Measurements from ENCODE around the gene NKAIN2.

Gene NKAIN2

DNA sequence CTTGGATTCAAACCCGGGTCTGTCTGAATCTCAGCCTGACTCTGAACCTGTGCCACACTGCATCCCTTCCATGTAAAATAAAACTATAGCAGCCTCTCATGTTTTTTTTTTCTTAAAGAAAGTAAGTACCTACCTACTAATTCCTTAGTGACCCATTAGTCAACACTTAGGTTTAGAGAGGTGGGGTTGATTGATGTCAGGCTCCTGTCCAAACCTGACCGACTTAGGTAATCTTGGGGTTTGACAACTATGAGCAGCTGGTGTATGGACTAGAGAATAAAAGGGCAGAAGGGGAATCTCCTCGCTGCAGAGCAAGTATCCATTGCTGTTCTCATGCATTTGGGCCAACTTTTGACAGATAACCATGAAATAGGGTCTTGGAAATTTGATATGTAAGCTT, 6.5 kb downstream of the NKAIN2 start:
- DNase-seq, result no peak

DNA sequence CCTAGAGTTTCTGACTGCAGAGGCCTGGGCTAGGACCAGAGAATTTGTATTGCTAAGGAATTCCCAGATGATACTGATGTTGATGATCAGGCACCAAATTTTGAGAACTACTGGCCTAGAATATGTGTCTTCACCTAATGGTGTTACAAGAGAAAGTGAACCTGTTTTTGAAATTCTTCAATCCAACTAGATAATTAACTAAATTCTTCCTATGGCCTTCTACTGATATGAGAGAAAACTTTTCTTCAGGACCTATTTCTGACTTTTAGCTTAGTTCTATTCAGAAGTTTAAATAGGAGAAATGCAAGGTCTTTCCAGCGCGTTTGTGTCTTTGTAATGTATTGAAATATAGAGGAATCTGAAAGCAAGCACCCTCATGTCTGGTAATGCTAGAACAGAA, 7.3 kb downstream of the NKAIN2 start:
- DNase-seq, result no peak

DNA sequence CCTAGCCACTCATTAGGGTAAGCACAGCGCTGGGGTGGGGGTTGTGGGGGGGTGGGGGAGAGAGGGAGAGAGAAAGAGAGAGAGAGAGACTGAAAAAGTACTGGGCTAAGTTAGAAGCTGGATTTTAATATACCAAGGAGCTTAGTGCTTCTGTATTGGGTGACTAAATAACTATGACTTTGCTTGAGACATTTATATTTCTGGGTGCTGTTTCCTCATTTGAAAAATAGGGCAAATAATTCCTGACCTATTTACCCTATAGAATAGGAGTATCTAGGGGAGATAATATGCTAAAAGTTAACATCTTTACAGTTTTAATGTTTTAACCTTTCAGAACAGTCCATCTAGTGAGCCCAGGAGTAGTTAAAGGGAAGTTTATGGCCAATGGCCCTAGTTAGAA, 7.7 kb downstream of the NKAIN2 start:
- DNase-seq, result no peak

DNA sequence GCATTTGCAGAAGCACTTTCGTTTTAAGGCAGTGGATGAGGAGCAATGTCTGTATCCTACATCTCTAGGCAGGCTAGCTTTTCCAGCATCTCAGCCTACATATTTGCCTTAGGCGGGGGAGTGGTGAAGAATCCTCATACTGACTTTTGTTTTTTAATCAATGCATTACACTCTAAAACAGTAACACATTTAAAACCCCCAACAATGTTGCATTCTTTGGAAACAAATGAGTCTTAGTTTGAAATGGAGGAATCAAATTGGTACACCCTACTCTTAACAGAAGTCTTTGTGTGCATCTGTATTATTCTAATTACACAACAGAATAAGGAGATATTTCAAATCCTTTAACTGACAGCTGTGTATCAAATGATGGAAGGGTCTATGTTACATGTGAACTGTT, 9.0 kb downstream of the NKAIN2 start:
- DNase-seq, result no peak

DNA sequence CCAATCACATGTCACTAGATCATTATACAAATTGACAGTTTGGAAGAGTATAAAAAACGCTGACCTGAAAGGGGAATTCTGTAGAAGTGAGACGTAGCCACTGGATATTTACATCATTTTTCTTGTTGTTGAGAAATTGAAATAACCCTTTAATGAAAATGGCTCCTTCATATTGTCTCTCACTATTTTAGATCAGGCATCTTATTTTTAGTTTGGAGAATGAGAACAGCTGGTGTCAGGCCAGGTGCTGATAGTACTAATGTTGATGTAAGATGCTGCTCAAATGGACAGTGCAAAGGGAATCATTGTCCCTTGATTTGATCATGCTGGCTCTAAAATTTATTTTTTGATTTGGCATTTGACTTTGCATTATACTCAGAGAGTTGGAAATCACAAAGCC, 17.4 kb downstream of the NKAIN2 start:
- DNase-seq, result no peak

DNA sequence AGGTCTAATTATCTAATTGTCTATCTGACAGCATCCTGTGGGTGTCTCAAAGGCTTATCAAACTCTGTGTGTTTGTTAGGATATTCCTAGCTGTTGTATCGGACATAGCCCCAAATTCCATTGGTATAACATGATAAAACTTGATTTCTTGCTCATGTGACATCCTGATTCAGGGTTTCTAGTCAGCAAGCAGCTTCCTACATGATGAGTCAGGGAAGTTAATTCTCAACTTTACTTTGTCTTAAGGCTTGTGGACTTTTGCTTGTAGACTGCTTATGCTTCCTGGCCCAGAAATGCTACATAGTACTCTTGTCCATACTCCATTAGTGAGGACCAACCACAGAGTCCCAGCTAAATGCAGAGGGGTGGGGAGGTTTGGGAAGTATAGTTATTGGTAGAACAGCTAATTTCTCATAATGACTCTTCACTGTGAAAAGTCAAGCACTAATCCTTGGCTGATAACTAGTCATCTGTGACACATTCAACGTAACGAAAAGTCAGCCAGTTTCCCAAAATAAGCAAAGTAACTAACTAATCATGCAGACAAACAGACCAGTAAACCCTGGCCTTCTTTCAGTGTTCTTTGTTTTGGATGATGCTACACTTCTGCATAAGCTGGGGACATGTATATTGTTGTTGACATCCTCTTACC, 25.8 kb downstream of the NKAIN2 start:
- DNase-seq, result no peak

DNA sequence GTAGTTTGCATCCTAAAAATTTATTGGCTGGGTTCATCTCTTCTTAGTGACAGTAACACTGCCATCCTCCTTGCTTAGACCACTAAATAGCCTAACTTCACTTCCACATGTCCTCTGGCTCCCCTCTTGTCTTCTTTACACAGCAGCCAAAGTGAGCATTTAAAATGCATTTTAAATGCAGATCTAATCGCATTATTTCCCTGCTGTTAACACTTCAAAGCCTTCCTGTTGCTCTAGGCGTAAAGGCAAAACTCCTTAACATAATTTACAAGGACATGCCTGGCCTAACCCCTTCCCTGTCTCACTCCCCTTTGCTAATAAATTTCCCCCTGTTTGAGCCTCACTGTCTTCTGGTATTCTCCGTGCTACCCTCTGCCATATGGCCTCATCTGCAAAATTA, 26.5 kb downstream of the NKAIN2 start:
- DNase-seq, result no peak

DNA sequence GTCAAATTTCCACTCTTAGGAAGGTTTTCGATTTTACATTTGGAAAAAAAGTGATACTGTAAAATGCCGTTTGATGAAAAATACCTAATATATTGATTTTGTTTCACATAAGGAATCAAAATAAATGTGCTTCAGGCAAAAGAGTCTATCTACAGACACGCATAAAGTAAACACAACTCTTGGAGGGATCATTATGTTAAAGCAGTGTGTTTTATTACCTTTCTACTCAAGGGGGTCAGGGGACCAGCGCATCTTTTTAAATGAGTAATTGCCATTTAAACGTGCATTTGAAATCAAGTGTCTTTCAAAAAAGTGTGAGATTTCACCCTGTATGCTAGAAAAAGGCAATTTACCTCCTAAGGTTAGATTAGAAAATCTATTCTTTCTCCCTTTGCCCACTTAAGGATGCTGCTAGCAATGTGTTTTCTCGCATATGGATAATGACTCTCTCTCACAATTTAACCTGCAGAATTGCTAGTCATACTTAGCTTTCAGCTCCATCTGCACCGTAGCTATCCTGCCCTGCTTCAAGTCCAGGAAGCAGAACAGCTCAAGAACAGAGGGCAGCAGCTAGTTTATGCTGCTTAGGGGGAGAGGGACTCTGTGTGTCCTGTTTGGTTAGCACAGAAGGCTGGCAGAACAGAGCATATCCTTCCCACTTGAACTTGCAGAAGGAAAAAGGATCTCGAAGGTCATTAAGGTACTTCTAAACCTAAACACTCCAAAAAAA, 35.0 kb downstream of the NKAIN2 start:
- DNase-seq, result no peak

DNA sequence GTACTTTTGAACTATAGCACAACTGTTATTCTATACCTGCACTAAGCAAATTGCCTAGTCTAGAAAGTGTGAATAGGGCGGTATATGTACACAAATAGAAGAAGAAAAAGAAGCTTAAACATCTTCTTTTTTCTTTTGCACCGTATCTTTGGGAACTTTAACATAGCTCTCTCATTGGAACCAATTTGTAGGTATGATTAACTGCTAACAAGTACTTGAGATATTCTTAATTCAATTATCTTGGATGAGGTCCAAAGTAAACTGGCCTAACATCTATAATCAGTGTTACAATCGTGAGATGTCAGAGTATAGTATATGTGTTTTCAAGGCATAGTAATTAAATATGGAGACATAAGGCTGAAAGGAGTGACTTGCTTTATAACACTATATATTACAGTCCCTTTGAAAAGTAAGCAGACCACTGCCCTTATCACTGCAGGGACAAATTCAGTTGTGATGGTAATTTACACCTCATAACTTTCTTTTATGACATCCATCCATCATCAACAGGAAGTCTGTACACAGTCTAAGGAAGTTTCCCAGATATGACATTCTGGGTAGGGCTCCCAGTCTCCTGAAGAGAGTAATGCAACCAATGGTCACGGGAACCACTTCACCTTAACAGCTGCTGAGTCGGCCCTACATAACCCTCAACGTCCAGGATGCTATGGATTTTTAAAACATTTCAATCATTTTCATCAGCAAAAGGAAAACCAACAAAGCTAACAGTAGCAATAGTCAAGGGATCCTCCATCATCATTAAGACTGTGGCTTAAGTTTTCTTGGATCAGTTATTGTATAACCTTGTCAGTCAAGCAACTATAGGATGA, 37.6 kb downstream of the NKAIN2 start:
- DNase-seq, result peak; percentile 94

DNA sequence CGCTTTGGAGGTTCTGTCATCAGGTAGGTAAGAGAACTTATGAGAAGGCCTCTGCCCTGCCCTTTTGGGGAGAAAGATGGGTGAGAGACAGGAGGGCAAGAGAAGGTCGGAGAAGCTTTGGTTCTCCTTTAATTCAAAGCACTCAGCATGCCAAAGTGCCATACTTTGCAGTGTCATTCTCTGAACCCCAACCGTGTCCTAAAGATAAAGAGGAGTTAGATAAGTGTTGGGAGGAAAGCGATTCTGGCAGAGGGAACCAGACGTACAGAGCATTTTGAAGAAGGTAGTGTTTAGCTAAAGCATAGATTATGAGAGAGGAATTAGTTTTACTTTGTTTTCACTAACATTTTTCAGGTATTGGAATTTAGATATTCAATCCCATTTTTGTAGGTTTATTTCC, 40.3 kb downstream of the NKAIN2 start:
- no peak for DNase-seq

DNA sequence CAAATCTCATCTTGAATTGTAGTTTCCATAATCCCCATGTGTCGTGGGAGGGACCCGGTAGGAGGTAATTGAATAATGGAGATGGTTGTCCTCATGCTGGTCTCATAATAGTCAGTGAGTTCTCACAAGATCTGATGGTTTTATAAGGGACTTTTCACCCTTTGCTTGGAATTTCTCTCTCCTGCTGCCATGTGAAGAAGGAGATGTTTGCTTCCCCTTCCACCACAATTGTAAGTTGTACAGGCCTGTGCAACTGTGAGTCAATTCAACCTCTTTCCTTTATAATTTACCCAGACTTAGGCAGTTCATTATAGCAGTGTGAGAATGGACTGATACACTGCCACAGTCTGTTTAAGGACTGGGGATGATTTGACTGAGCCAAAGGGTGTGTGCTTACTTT, 44.7 kb downstream of the NKAIN2 start:
- no peak for DNase-seq

DNA sequence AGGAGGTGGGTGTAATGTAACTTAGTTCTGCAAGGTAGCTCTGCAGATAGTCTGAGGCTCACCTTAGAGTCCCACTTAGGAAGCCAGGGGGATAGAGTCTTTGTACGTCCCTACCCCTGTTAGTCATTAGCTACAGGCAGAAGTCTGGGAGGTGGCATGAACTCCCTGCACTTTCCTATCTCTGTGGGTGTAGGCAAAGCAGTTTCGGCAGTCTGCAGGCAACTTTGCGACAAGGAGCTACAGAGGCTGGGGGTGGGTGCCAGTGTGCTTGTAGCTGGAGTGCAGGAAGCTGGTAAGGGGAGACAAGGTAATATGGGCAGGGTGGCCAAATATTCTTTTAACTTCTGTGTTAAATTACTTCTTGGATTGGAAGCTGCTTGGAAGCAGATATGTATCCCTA, 45.7 kb downstream of the NKAIN2 start:
- no peak for DNase-seq

DNA sequence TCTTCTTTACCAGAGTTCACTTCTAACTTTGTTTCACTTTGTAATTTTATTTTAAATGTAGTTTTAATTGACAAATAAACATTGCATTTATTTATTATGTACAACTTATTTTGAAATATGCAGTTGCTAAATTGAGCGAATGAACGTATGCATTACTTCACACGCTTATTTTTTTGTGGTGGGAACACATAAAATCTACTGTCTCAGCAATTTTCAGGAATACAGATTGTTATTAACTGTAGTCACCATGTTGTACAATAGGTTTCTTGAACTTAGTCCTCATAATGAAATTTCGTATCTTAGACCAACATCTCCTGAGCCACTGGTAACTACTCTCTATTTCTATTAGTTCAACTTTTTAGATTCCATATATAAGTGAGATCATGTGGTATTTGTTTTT, 46.9 kb downstream of the NKAIN2 start:
- no peak for DNase-seq

DNA sequence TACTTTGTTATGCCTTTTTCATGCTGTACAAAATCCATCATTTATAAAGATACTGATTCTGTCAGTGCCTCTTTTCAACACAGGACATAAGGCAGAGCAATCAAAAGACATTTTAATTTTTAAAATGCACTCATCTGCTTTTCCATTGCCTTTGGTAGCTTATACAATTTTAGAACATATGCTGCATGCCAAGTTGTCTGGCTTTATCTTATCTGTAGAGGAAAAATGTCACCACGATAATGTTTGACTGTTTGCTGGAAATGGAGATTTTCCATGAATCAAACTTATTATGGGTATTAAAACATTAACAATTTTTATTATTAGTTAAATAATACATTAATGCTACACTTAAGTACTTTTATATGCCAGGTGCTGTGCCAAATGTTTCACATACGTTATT, 50.5 kb downstream of the NKAIN2 start:
- DNase-seq, result no peak

DNA sequence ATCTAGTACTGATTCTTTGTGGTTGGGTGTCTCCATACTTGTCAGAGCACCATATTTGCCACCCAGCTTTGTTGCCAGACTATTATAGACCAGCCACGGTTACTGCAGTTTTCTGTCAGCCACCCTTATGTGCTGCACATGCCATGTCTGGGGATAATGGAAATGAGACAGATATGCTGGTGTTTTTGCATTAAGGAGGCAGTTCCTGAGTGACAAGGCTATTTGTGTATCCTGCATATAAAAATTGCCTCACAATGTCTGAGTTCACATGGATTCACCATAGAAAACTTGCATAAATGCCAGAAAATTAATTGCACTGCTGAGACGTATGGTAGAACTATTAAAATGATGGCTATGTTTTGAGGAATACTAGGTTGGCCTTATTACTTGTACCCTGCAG, 51.8 kb downstream of the NKAIN2 start:
- DNase-seq, result no peak

DNA sequence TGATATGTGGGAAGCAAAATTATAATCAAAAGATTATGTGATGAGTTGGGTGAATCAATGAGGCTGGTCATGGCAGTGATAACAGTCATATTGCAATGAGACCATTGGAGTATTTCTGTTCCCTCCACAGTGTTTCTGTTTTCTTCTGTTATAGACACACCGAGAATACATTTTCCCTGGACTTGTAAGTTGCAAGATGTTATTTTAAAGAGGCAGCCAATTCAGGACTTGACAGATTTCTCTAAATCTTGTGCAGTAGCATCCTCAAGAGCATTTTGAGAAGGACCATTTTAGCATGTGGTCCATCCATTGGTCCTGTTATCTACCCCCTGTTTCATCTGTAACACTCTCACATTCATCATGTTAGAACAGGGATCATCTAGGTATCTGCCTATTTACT, 55.6 kb downstream of the NKAIN2 start:
- no peak for DNase-seq

DNA sequence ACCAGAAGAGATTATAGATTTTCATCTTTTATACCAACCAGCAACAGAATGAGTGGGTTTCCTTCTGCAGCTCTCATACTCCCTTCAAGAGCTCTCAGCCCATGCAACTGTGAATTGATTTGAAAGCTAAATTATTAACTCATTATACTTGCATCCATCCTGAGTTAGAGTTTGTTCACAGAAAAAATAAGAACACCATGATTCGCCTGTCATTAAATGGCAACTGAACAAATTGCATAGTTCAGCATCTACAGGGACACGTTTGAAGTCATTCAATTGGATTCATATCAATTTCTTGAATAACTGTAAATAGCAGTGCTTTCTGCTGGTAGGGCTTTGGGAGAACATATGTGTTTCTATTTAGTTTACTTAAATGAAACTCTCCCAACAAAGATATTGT, 65.7 kb downstream of the NKAIN2 start:
- DNase-seq, result no peak

DNA sequence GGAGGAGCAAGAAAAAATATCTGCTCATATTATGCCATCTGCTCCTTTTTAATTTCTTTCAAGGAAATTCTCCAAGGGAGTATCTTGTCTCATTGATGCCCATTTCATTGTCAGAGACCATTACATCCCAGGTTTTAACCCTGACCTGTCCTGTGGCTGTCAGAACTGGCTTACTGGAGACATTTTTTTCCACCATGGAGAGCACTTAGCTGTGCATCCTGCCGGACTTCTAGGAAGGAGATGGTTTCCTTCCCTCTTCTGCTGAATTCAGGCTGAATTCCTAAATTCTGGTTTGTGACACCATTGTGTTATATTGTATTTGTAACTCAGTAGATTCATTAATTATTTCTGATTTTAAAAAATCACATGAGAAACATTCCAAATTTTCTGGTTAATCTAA, 70.3 kb downstream of the NKAIN2 start:
- no peak for DNase-seq

DNA sequence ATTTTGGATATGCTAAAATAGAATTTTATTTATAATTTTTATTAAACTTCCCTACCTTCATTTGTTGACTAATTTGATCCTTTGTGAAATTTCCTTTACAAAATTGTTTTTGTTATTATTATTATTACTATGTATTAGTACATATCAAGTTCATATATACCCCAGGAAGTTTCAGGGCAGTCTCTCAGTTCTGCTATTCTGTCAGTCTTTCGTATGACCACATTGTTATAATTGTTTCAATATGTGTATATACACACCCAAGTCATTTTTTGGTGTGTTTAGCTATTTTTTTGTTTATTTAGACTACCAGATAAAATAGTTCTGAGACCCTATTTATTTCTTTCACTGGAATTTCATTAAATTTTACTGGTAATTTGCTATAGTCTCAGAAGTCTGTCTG, 72.1 kb downstream of the NKAIN2 start:
- DNase-seq, result no peak

DNA sequence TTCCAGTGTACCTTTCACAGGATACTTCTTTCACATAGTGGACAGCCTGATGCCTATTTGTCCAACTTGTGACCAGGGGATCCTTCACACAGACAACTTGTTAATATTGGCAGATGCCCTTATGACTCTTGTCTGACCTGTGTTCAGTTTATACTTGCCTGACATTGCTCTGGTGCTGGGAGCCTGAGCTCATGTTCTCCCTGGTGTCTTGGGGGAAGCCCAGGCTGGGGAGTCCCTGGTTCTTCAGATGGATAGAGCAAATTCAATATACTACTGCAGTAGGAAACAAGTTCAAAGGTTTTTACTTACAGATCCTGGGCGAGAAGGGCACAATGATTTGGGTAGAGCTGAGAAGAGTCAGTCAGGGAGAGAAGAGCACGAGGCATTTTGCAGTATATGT, 76.1 kb downstream of the NKAIN2 start:
- no peak for DNase-seq

DNA sequence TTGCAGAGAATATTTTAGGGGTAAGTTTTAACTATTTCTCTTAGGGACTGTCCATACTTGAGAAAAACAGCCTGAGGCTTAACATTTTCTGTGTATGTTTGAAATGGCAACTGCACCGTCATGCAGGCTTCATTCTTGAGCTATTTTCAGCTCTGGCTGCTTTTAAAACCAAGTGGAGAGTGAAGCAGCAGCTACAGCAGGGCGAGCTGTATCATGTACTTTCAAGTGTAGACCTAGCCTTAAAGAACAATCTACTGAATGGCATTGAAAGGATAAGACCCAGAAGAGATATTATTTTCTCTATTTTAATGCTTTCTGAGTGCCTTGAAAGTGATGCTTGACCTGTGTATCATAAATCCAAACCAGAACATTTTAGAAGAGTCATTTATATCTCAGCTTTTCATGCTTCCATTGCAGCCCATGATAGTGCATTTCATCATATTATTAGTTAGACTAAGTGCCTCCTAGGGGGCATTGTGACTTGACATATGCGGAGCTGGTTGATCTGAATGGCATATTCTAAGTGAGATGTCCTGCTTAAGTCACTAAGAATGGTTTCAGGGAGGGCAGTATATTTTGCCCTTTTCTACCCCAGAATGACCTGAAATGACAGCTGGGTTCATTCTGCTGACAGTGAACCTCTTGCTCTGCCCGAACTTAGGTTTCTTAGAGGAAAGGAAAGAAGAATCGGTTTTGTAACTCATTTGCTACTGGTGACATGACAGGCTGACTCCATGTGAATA, 85.3 kb downstream of the NKAIN2 start:
- DNase-seq, result no peak

DNA sequence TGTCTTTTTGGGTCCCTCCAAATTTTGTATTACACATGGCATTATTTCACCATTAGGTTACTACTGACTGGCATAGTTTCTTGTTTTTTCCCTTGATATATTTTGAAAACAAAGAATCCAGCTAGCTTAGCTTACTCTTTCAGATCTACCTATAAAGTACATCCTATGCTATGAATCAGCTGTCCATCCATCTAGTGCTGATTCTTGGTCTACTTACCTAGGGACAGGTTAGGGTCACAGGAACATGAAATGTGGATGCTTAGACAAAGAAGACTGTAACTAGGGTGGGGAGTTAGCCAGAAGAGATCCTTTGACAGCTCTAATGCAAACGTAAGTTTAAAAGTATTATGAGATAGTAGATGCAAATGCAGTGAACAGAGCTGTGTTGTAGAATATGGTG, 91.7 kb downstream of the NKAIN2 start:
- DNase-seq, result no peak

DNA sequence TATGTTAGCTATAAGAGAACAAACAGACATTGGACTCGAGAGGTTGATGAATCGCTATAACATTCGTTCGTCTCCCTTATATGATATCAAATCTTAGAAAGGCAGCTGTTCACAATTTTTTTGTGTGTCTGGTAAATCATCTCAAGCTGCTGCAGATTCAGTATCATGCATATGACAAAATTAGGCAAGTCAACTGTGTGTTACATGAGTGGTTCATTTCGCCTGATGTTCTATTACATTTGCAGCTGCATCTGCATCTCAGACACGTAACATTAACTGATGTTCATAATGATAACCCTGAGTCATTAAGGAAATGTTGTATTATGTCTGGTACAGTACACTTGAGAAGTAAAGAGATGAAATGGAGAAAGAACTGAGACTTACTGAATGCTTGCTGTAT, 92.1 kb downstream of the NKAIN2 start:
- DNase-seq, result no peak

DNA sequence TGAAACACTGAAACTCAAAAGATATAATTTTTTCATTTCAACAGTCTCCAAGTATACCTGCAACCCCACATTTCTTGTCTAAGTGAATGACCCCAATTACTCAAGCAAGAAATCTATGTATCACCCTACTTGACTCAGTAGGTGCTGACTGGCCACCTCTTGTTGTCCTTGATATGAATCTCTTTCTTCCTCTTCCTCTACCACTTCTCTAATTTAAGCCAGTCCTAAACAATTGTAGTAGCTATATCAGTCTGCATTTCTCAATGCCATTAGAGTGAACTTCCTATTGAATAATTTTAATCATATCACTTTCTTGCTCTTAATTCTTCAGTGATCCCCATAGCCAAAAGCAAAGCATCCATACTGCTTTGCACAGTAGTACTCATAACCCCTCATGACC, 93.2 kb downstream of the NKAIN2 start:
- DNase-seq, result no peak

Measured in NCI-H2081 treated with DMSO at 0.1 percent for 48 hours (cell line).